ENCODE data around the gene TMOD1. TPM values are rescaled to one million over a fixed set of nuclear protein-coding genes. Genes with fewer than 3 reads are reported as not detected.

The TMOD1 gene
- total and polyA plus RNA-seq, 9 of the 15 experiments (the other 6 are each of a cell fraction or from before 2014, with no cell fraction given) = 7.1 to 41.2 (median 14.2) TPM

- TF ChIP-seq FOXP4 (CRISPR knock-in tag; IDR thresholded peaks at IDR 0.05; ENCODE audit: borderline replicate concordance) = no peak
- no peak for TF ChIP-seq XRCC5 (IDR thresholded peaks at IDR 0.05; ENCODE audit: low read depth, low read length)
- TF ChIP-seq PBX2 (CRISPR knock-in tag; IDR thresholded peaks at IDR 0.05; ENCODE audit: low read depth) = no peak
- TF ChIP-seq PBX2 (tag; conservative IDR thresholded peaks at IDR 0.05; ENCODE audit: low read depth) = no peak
- TF ChIP-seq ZSCAN32 (CRISPR knock-in tag; IDR thresholded peaks at IDR 0.05) = no peak
- peak; percentile 71; the same call in 1 of the 2 replicates for TF ChIP-seq KAT7 (CRISPR knock-in tag; IDR thresholded peaks at IDR 0.05; ENCODE audit: borderline replicate concordance)
- TF ChIP-seq NCOA2 (IDR thresholded peaks at IDR 0.05; ENCODE audit: partially characterized antibody in 2 of 2) = no peak
- no peak for TF ChIP-seq NFE2L1 (tag; IDR thresholded peaks at IDR 0.05; ENCODE audit: borderline replicate concordance, low read depth)
- no peak for TF ChIP-seq RUNX1 (IDR thresholded peaks at IDR 0.05; ENCODE audit: low read depth)
- 0 out of 2 replicates have a peak, but pooled peaks have one; percentile 2 for TF ChIP-seq SIN3B (IDR thresholded peaks at IDR 0.05; ENCODE audit: low read depth)
- TF ChIP-seq ZSCAN29 (IDR thresholded peaks at IDR 0.05) = no peak
- no peak for TF ChIP-seq RNF219 (CRISPR knock-in tag; IDR thresholded peaks at IDR 0.05)
- peak; percentile 70; the same call in 1 of the 2 replicates for TF ChIP-seq CBX1 (IDR thresholded peaks at IDR 0.05; ENCODE audit: low read depth)
- no peak for TF ChIP-seq FUS (optimal IDR thresholded peaks at IDR 0.05; ENCODE audit: low read depth, low read length)
- TF ChIP-seq TCF7 (IDR thresholded peaks at IDR 0.05; ENCODE audit: borderline replicate concordance) = no peak
- no peak for TF ChIP-seq PML (IDR thresholded peaks at IDR 0.05; ENCODE audit: low read length)
- TF ChIP-seq, protein P1, sequence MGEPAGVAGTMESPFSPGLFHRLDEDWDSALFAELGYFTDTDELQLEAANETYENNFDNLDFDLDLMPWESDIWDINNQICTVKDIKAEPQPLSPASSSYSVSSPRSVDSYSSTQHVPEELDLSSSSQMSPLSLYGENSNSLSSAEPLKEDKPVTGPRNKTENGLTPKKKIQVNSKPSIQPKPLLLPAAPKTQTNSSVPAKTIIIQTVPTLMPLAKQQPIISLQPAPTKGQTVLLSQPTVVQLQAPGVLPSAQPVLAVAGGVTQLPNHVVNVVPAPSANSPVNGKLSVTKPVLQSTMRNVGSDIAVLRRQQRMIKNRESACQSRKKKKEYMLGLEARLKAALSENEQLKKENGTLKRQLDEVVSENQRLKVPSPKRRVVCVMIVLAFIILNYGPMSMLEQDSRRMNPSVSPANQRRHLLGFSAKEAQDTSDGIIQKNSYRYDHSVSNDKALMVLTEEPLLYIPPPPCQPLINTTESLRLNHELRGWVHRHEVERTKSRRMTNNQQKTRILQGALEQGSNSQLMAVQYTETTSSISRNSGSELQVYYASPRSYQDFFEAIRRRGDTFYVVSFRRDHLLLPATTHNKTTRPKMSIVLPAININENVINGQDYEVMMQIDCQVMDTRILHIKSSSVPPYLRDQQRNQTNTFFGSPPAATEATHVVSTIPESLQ (CRISPR knock-in tag; IDR thresholded peaks at IDR 0.05) = no peak
- TF ChIP-seq ATF7 (IDR thresholded peaks at IDR 0.05) = no peak
- no peak for TF ChIP-seq CBX5 (IDR thresholded peaks at IDR 0.05; ENCODE audit: borderline replicate concordance, low read depth)
- no peak; a peak in 1 of 4 replicates for TF ChIP-seq NONO (IDR thresholded peaks at IDR 0.05; ENCODE audit: low read depth in 2 of 2, low read length in 1 of 2)
These were observed 132.5 kb downstream of the TMOD1 start (continued) for GRCh38 chr9:97633859-97634490.

All from K562 (cell line).